ENCODE measurements around the gene PPP4R2.
A peak's percentile ranks its signal among the peaks of the same experiment; 100 is the strongest.

Gene PPP4R2

GRCh38 chr3:73084170-73084569 lies 87.6 kb downstream of the PPP4R2 start:
- ChIA-PET POLR2A (no interaction called here), CTCF (interaction anchor here (7.1 kb wide), 1 partner anchor 234 kb away, joined by 135 read pairs; the partner anchor contains the start of gene SHQ1)
- DNase-seq (ENCODE audit: low read depth, low spot score): no peak

GRCh38 chr3:73086071-73086494 lies 89.5 kb downstream of the PPP4R2 start:
- DNase-seq (ENCODE audit: low read depth, low spot score): no peak
- ChIA-PET POLR2A (no interaction called here), CTCF (interaction anchor here (0.6 to 7.1 kb wide), 55 partner anchors 9 to 1382 kb away, joined by 3 to 135 read pairs (median 4); partner anchors contain the start of gene SHQ1)
- no peak overlapping the region for H3K4me3 ChIP-seq (ENCODE audit: low read depth, low read length)
- peak; percentile 63 for TF ChIP-seq CTCF (IDR thresholded peaks at IDR 0.05; ENCODE audit: insufficient read depth, low read length, missing control alignments)

More at GRCh38 chr3:73084170-73084569, 87.6 kb downstream of the PPP4R2 start:
- no peak overlapping the region for H3K4me3 ChIP-seq (ENCODE audit: low read depth, low read length)
- no peak for TF ChIP-seq CTCF (IDR thresholded peaks at IDR 0.05; ENCODE audit: insufficient read depth, low read length, missing control alignments)

GRCh38 chr3:73094129-73094528 lies 97.5 kb downstream of the PPP4R2 start:
- POLR2A ChIA-PET: no interaction called here
- DNase-seq (ENCODE audit: low read depth, low spot score): no peak
- no peak for TF ChIP-seq CTCF (IDR thresholded peaks at IDR 0.05; ENCODE audit: insufficient read depth, low read length, missing control alignments)
- H3K4me3 ChIP-seq (ENCODE audit: low read depth, low read length): no peak overlapping the region
- CTCF ChIA-PET: interaction anchor here (1.1 to 1.6 kb wide), 2 partner anchors 312 to 341 kb away, joined by 4 read pairs; no protein-coding TSS in a partner anchor

GRCh38 chr3:73094951-73095350 lies 98.3 kb downstream of the PPP4R2 start:
- POLR2A ChIA-PET: no interaction called here
- no peak for TF ChIP-seq CTCF (IDR thresholded peaks at IDR 0.05; ENCODE audit: insufficient read depth, low read length, missing control alignments)
- H3K4me3 ChIP-seq (ENCODE audit: low read depth, low read length): no peak overlapping the region
- no peak for DNase-seq (ENCODE audit: low read depth, low spot score)
- CTCF ChIA-PET: interaction anchor here (0.6 to 4.2 kb wide), 6 partner anchors 9 to 413 kb away, joined by 3 to 37 read pairs (median 4); no protein-coding TSS in a partner anchor

GRCh38 chr3:73096169-73096568 lies 99.6 kb downstream of the PPP4R2 start:
- no peak for DNase-seq (ENCODE audit: low read depth, low spot score)
- CTCF ChIA-PET: interaction anchor here (0.8 to 4.2 kb wide), 4 partner anchors 10 to 406 kb away, joined by 3 to 37 read pairs (median 10); no protein-coding TSS in a partner anchor
- no peak for TF ChIP-seq CTCF (IDR thresholded peaks at IDR 0.05; ENCODE audit: insufficient read depth, low read length, missing control alignments)
- no peak overlapping the region for H3K4me3 ChIP-seq (ENCODE audit: low read depth, low read length)
- POLR2A ChIA-PET: no interaction called here

- ChIA-PET POLR2A (no interaction called here), CTCF (interaction anchor here (0.7 to 4.2 kb wide), 4 partner anchors 16 to 750 kb away, joined by 3 to 37 read pairs (median 4); no protein-coding TSS in a partner anchor)
- TF ChIP-seq CTCF (IDR thresholded peaks at IDR 0.05; ENCODE audit: insufficient read depth, low read length, missing control alignments): no peak
- no peak for DNase-seq (ENCODE audit: low read depth, low spot score)
- no peak overlapping the region for H3K4me3 ChIP-seq (ENCODE audit: low read depth, low read length)
Observed at GRCh38 chr3:73098026-73098425, 101.4 kb downstream of the PPP4R2 start.

Data from AG04449 (cell line).